ENCODE measurements around the gene NGEF.

Gene NGEF

DNA sequence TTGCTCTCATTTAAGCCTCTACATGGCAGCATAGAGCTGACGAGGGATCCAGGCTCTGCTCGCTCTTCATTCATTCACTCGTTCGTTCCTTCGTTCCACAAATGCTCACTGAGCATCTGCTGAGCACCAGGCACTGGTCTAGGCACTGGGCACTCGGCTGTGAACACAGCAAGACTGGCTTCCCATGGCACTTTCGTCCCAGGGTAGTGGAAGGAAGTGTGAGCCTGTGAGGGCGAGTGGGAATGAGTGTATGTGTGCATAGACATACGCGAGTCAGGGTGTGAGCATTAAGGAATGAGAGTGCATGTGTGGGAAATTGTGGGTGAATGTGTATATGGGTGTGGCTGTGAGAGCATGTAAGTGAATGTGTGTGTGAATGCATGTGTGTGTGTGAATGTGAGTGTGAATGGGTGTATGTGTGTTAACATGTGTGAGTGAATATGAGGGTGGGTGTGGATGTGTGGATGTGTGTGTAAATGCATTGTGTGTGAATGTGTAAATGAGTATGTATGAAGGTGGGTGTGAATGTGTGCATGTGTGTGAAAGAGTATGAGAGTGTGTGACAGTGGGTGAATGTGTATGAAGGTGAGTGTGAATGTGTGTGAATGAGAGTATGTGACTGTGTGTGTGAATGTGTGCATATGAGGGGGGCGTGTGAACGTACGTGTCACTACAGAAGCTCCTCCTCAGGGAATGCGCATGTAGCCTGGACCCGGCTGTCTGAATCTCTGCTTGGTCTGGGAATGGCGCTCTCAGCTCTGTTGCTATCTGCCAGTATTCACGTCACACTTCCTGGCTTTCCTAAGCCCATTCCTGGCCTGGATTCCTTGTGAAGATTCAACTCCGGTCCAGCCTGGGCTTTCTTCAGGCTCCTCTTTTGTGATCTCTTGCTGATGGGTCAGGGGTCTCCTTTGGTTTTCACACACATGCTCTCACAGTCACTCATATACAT lies 114.2 kb downstream of the NGEF start:
- ChIA-PET POLR2A (no interaction called here), CTCF (no interaction called here)
- Histone ChIP-seq H3K27ac (ENCODE audit: insufficient read depth in 1 of 2, low read depth in 1 of 2, low read length in 2 of 2, poor library complexity in 1 of 2, severe bottlenecking in 2 of 2) (no peak overlapping the region), H3K27me3 (replicated peaks in 2 of 5; ENCODE audit: control insufficient read depth in 4 of 5, insufficient read depth in 5 of 5, low read length in 4 of 5) (no peaks in the 10 kb centered on the region), H3K4me1 (ENCODE audit: control extremely low read depth in 1 of 4, control insufficient read depth in 4 of 4, insufficient read depth in 4 of 4, low read length in 3 of 4) (peaks cover 0 to 6% (median 2%) of the 10 kb centered on the region in 4 experiments), H3K9me3 (ENCODE audit: control extremely low read depth in 1 of 5, control insufficient read depth in 4 of 5, insufficient read depth in 2 of 5, low read depth in 1 of 5, low read length in 4 of 5) (no peaks in the 10 kb centered on the region), H3K36me3 (ENCODE audit: control insufficient read depth in 4 of 4, insufficient read depth in 4 of 4, low read length in 3 of 4) (no peaks in the 10 kb centered on the region), H3K4me3 (ENCODE audit: control insufficient read depth in 1 of 7, extremely low read depth in 1 of 7, insufficient read depth in 4 of 7, low read depth in 2 of 7, low read length in 6 of 7) (no peak overlapping the region)
- WGBS (ENCODE audit: insufficient coverage), result 91% methylated on average over 18 of the region's 18 CpGs
- DNase-seq, result no peak

DNA sequence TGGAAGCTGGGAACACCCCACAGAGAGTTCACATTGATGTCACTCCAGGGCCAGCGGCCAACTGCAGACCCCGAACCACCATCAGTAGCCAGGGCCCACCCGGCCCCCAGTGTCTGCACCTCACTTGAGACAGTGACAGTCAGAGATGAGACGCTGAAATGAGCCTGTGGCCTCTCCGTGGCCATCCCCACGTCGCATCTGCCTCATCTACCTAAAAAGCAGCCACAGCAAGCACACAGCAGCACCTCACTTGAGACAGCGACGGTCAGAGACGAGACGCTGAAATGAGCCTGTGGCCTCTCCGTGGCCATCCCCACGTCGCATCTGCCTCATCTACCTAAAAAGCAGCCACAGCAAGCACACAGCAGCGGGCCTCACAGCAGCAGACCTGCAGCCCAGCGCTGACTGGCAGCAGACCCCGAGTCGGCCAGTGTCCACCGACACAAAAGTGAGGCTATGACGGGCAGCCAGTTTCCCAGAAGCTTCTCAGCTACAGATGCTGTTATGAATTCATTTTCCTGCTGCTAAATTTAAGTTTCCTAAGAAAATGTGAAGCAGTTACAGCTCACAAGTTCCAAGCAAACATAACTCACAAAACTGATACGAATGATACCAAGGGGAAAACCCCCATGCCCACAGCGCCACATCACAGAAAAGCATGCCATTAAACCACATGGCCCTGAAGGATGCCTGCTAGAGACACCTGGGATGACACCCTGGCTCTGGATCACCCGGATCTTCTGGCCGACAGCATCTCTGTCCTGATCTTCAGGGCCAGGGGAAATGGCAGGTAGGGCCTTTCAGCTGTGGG lies 115.3 kb downstream of the NGEF start:
- CTCF ChIA-PET, result no interaction called here

DNA sequence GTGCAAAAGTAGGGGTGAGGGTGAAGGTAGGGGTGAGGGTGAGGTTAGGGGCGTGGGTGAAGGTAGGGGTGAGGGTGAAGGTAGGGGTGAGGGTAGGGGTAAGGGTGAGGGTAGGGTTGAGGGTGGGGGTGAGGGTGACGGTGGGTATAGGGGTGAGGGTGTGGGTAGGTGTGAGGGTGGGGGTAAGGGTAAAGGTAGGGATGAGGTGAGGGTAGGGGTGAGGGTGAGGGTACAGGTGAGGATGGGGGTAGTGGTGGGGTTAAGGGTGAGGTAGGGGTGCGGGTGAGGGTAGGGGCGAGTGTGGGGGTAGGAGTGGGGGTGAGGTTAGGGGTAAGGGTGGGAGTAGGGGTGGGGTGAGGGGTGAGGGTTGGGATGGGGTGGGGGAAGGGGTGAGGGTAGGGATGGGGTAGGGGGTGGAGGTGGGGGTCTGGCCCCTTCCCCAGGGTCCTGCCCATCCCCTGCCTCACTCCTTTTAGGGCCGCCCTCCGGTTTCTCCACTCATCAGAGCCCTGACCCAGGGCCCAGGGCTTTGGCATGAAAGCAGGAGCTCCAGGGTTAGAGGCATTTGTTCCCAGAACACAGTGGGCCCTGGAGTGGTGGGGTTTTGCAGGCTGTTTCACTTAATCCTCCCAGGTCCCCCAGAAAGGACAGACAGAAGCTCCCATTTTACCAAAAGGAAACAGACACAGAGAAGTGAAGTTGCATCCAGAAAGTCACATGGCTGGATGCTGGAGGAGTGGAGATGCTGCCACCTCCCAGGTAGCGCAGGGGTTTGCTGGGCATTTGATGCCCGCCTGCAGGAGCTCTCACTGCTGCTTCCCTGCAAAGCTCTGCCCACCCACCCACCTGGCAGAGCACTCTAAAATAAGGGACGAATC lies 116.1 kb downstream of the NGEF start:
- H3K4me1 ChIP-seq (ENCODE audit: control extremely low read depth in 1 of 4, control insufficient read depth in 4 of 4, insufficient read depth in 4 of 4, low read length in 3 of 4), result peaks cover 0 to 6% (median 2%) of the 10 kb centered on the region in 4 experiments
- H3K9me3 ChIP-seq (ENCODE audit: control extremely low read depth in 1 of 5, control insufficient read depth in 4 of 5, insufficient read depth in 2 of 5, low read depth in 1 of 5, low read length in 4 of 5), result no peaks in the 10 kb centered on the region
- POLR2A ChIA-PET, result no interaction called here
- WGBS (ENCODE audit: insufficient coverage), result 92% methylated on average over 5 of the region's 9 CpGs
- H3K4me3 ChIP-seq (ENCODE audit: control insufficient read depth in 1 of 7, extremely low read depth in 1 of 7, insufficient read depth in 4 of 7, low read depth in 2 of 7, low read length in 6 of 7), result no peak overlapping the region
- no peak overlapping the region for H3K27ac ChIP-seq (ENCODE audit: insufficient read depth in 1 of 2, low read depth in 1 of 2, low read length in 2 of 2, poor library complexity in 1 of 2, severe bottlenecking in 2 of 2)
- no peaks in the 10 kb centered on the region for H3K36me3 ChIP-seq (ENCODE audit: control insufficient read depth in 4 of 4, insufficient read depth in 4 of 4, low read length in 3 of 4)
- DNase-seq, result no peak
- H3K27me3 ChIP-seq (replicated peaks in 2 of 5; ENCODE audit: control insufficient read depth in 4 of 5, insufficient read depth in 5 of 5, low read length in 4 of 5), result peaks cover 0 to 2% (median 0%) of the 10 kb centered on the region in 5 experiments
- CTCF ChIA-PET, result no interaction called here

More for the DNA sequence above, 115.3 kb downstream of the NGEF start:
- no peak overlapping the region for H3K4me3 ChIP-seq (ENCODE audit: control insufficient read depth in 1 of 7, extremely low read depth in 1 of 7, insufficient read depth in 4 of 7, low read depth in 2 of 7, low read length in 6 of 7)
- WGBS (ENCODE audit: insufficient coverage), result 93% methylated on average over 22 of the region's 24 CpGs
- peaks cover 0 to 6% (median 2%) of the 10 kb centered on the region in 4 experiments for H3K4me1 ChIP-seq (ENCODE audit: control extremely low read depth in 1 of 4, control insufficient read depth in 4 of 4, insufficient read depth in 4 of 4, low read length in 3 of 4)
- H3K27ac ChIP-seq (ENCODE audit: insufficient read depth in 1 of 2, low read depth in 1 of 2, low read length in 2 of 2, poor library complexity in 1 of 2, severe bottlenecking in 2 of 2), result no peak overlapping the region
- POLR2A ChIA-PET, result no interaction called here
- H3K9me3 ChIP-seq (ENCODE audit: control extremely low read depth in 1 of 5, control insufficient read depth in 4 of 5, insufficient read depth in 2 of 5, low read depth in 1 of 5, low read length in 4 of 5), result no peaks in the 10 kb centered on the region
- DNase-seq, result no peak
- H3K36me3 ChIP-seq (ENCODE audit: control insufficient read depth in 4 of 4, insufficient read depth in 4 of 4, low read length in 3 of 4), result no peaks in the 10 kb centered on the region
- H3K27me3 ChIP-seq (replicated peaks in 2 of 5; ENCODE audit: control insufficient read depth in 4 of 5, insufficient read depth in 5 of 5, low read length in 4 of 5), result peaks cover 0 to 2% (median 0%) of the 10 kb centered on the region in 5 experiments

DNA sequence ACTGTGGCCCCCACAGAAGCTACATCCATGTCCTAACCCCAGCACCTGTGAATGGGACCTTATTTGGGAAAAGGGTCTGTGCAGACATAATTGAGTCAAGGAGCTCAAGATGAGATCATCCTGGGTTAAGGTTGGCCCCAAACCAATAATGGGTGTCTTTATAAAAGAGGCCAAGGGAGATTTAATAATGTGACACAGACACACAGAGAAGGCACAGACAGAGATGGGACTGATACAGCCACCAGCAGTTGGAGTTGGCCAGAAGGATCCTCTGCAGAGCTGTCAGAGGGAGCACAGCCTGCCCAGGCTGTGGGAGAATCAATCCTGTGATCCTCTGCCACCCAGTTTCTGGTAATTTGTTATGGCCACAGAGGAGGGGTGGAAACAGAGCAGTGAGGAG lies 116.9 kb downstream of the NGEF start:
- peaks cover 0 to 2% (median 0%) of the 10 kb centered on the region in 5 experiments for H3K27me3 ChIP-seq (replicated peaks in 2 of 5; ENCODE audit: control insufficient read depth in 4 of 5, insufficient read depth in 5 of 5, low read length in 4 of 5)
- ChIA-PET POLR2A (no interaction called here), CTCF (interaction anchor here (0.6 kb wide), 1 partner anchor 9 kb away, joined by 3 read pairs; no protein-coding TSS in a partner anchor)
- no peaks in the 10 kb centered on the region for H3K36me3 ChIP-seq (ENCODE audit: control insufficient read depth in 4 of 4, insufficient read depth in 4 of 4, low read length in 3 of 4)
- no peak overlapping the region for H3K27ac ChIP-seq (ENCODE audit: insufficient read depth in 1 of 2, low read depth in 1 of 2, low read length in 2 of 2, poor library complexity in 1 of 2, severe bottlenecking in 2 of 2)
- no peak overlapping the region for H3K4me3 ChIP-seq (ENCODE audit: control insufficient read depth in 1 of 7, extremely low read depth in 1 of 7, insufficient read depth in 4 of 7, low read depth in 2 of 7, low read length in 6 of 7)
- H3K4me1 ChIP-seq (ENCODE audit: control extremely low read depth in 1 of 4, control insufficient read depth in 4 of 4, insufficient read depth in 4 of 4, low read length in 3 of 4), result peaks cover 0 to 8% (median 2%) of the 10 kb centered on the region in 4 experiments
- no peak for DNase-seq
- H3K9me3 ChIP-seq (ENCODE audit: control extremely low read depth in 1 of 5, control insufficient read depth in 4 of 5, insufficient read depth in 2 of 5, low read depth in 1 of 5, low read length in 4 of 5), result no peaks in the 10 kb centered on the region

DNA sequence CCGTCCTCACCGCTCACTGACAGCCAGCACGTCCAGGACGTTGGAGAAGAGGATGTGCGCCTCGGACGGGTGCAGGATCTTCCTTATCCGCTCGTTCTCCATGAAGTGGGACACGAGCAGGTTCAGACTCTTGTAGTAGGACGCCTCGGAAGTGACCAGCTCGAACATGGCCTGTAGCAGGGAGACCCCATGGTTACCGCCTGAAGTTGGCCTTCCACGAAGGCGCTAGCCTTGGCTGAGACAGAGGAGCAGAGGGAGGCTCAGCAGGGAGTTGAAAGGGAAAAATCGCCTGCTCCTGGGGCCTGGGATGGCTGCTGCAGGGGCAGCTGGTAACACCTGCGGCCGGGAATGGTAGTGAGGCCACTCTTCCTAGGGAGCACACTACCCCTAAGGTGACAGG lies 118.3 kb downstream of the NGEF start:
- 98% methylated on average over 19 of the region's 19 CpGs for WGBS (ENCODE audit: insufficient coverage)
- H3K27me3 ChIP-seq (replicated peaks in 2 of 5; ENCODE audit: control insufficient read depth in 4 of 5, insufficient read depth in 5 of 5, low read length in 4 of 5), result peaks cover 0 to 2% (median 0%) of the 10 kb centered on the region in 5 experiments
- peaks cover 0 to 8% (median 3%) of the 10 kb centered on the region in 4 experiments for H3K4me1 ChIP-seq (ENCODE audit: control extremely low read depth in 1 of 4, control insufficient read depth in 4 of 4, insufficient read depth in 4 of 4, low read length in 3 of 4)
- no peak overlapping the region for H3K4me3 ChIP-seq (ENCODE audit: control insufficient read depth in 1 of 7, extremely low read depth in 1 of 7, insufficient read depth in 4 of 7, low read depth in 2 of 7, low read length in 6 of 7)
- H3K9me3 ChIP-seq (ENCODE audit: control extremely low read depth in 1 of 5, control insufficient read depth in 4 of 5, insufficient read depth in 2 of 5, low read depth in 1 of 5, low read length in 4 of 5), result no peaks in the 10 kb centered on the region
- no peak for DNase-seq
- ChIA-PET POLR2A (no interaction called here), CTCF (interaction anchor here (1.6 kb wide), 1 partner anchor 39 kb away, joined by 3 read pairs; no protein-coding TSS in a partner anchor)
- no peak overlapping the region for H3K27ac ChIP-seq (ENCODE audit: insufficient read depth in 1 of 2, low read depth in 1 of 2, low read length in 2 of 2, poor library complexity in 1 of 2, severe bottlenecking in 2 of 2)
- no peaks in the 10 kb centered on the region for H3K36me3 ChIP-seq (ENCODE audit: control insufficient read depth in 4 of 4, insufficient read depth in 4 of 4, low read length in 3 of 4)

DNA sequence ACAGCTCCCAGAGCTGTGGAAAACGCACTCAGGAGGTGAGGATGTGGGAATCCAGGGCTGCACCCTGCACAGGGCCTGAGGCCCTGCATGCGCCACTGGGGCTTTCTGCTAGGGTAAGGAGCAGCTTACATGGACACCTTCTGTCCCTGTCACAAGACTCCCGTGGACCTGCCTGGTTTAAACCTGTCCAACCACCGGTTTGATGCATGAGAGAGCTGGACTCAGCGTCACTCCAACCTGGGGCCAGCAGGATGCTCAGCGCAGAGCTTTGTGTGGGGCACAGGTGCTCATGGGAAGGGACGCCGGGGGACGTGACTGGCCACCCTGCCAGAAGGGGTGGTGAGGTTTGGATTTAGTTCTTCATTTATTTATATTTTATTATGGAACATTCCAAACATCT lies 118.8 kb downstream of the NGEF start:
- 96% methylated on average over 5 of the region's 9 CpGs for WGBS (ENCODE audit: insufficient coverage)
- Histone ChIP-seq H3K27ac (ENCODE audit: insufficient read depth in 1 of 2, low read depth in 1 of 2, low read length in 2 of 2, poor library complexity in 1 of 2, severe bottlenecking in 2 of 2) (no peak overlapping the region), H3K4me1 (ENCODE audit: control extremely low read depth in 1 of 4, control insufficient read depth in 4 of 4, insufficient read depth in 4 of 4, low read length in 3 of 4) (peaks cover 0 to 8% (median 3%) of the 10 kb centered on the region in 4 experiments), H3K4me3 (ENCODE audit: control insufficient read depth in 1 of 7, extremely low read depth in 1 of 7, insufficient read depth in 4 of 7, low read depth in 2 of 7, low read length in 6 of 7) (no peak overlapping the region), H3K36me3 (ENCODE audit: control insufficient read depth in 4 of 4, insufficient read depth in 4 of 4, low read length in 3 of 4) (no peaks in the 10 kb centered on the region), H3K27me3 (replicated peaks in 2 of 5; ENCODE audit: control insufficient read depth in 4 of 5, insufficient read depth in 5 of 5, low read length in 4 of 5) (peaks cover 0 to 2% (median 0%) of the 10 kb centered on the region in 5 experiments), H3K9me3 (ENCODE audit: control extremely low read depth in 1 of 5, control insufficient read depth in 4 of 5, insufficient read depth in 2 of 5, low read depth in 1 of 5, low read length in 4 of 5) (no peaks in the 10 kb centered on the region)
- no peak for DNase-seq
- CTCF ChIA-PET, result interaction anchor here (0.9 to 1.6 kb wide), 2 partner anchors 39 to 43 kb away, joined by 3 read pairs; no protein-coding TSS in a partner anchor
- POLR2A ChIA-PET, result no interaction called here

Measured in common myeloid progenitor, CD34-positive (primary cell).